ENCODE measurements around the gene CHAMP1. TPM values are rescaled to one million over a fixed set of nuclear protein-coding genes. Genes with fewer than 3 reads are reported as not detected.

Gene CHAMP1
- total RNA-seq, 1 donor from 2014 or later, result 25.0 TPM

GRCh38 chr13:114299604-114300305, 14.5 kb upstream of the CHAMP1 start:
- Mint-ChIP-seq H3K36me3 (ENCODE audit: low read depth) (peaks cover 26% of the 10 kb centered on the region), H3K27ac (ENCODE audit: unreplicated experiment) (no peak overlapping the region), H3K9me3 (ENCODE audit: low read depth) (no peaks in the 10 kb centered on the region), H3K4me3 (ENCODE audit: unreplicated experiment) (no peak overlapping the region), H3K27me3 (ENCODE audit: low read depth) (no peaks in the 10 kb centered on the region), H3K4me1 (ENCODE audit: low read depth) (no peaks in the 10 kb centered on the region)
- no peak for DNase-seq (ENCODE audit: low spot score)
- TF ChIP-seq, protein P1, sequence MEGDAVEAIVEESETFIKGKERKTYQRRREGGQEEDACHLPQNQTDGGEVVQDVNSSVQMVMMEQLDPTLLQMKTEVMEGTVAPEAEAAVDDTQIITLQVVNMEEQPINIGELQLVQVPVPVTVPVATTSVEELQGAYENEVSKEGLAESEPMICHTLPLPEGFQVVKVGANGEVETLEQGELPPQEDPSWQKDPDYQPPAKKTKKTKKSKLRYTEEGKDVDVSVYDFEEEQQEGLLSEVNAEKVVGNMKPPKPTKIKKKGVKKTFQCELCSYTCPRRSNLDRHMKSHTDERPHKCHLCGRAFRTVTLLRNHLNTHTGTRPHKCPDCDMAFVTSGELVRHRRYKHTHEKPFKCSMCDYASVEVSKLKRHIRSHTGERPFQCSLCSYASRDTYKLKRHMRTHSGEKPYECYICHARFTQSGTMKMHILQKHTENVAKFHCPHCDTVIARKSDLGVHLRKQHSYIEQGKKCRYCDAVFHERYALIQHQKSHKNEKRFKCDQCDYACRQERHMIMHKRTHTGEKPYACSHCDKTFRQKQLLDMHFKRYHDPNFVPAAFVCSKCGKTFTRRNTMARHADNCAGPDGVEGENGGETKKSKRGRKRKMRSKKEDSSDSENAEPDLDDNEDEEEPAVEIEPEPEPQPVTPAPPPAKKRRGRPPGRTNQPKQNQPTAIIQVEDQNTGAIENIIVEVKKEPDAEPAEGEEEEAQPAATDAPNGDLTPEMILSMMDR (IDR thresholded peaks at IDR 0.05), result no peak

DNA sequence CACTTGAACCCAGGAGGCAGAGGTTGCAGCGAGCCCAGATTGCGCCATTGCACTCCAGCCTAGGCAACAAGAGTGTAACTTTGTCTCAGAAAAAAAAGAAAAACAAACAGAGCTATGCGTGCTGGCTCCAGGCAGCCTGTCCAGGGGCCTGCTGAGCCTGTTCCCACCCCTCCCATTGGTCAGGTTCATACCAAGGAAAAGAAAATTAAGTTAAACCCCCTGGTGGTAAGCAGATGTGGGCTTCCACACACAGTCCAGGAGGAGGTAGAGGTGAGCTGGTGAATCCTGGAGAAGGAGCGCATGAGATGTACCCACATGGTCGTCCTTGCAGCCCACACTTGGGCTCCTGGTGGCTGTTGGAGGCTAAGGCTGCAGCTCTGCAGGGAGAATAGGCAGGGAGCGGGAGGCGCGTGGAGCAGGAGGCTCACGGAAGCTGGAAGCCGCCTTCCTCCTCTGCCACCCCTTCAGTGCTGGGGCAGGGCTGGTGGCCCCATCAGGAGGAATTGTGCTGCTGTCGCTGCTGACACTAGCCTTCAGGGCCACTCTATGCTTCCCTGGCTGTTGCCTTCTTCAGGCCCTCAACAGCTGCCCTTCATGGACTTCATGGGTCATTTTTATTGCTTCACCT, 10.5 kb upstream of the CHAMP1 start:
- Mint-ChIP-seq H3K36me3 (ENCODE audit: low read depth) (peaks cover 31% of the 10 kb centered on the region), H3K9me3 (ENCODE audit: low read depth) (no peaks in the 10 kb centered on the region), H3K4me3 (ENCODE audit: unreplicated experiment) (no peak overlapping the region), H3K27ac (ENCODE audit: unreplicated experiment) (no peak overlapping the region), H3K27me3 (ENCODE audit: low read depth) (no peaks in the 10 kb centered on the region), H3K4me1 (ENCODE audit: low read depth) (no peaks in the 10 kb centered on the region)
- TF ChIP-seq, protein P1 (IDR thresholded peaks at IDR 0.05), result no peak
- DNase-seq (ENCODE audit: low spot score), result no peak

GRCh38 chr13:114304346-114305034, 9.8 kb upstream of the CHAMP1 start:
- no peak overlapping the region for H3K4me3 Mint-ChIP-seq (ENCODE audit: unreplicated experiment)
- H3K36me3 Mint-ChIP-seq (ENCODE audit: low read depth), result peaks cover 25% of the 10 kb centered on the region
- H3K9me3 Mint-ChIP-seq (ENCODE audit: low read depth), result no peaks in the 10 kb centered on the region
- TF ChIP-seq, protein P1 (IDR thresholded peaks at IDR 0.05), result no peak
- DNase-seq (ENCODE audit: low spot score), result no peak
- no peak overlapping the region for H3K27ac Mint-ChIP-seq (ENCODE audit: unreplicated experiment)
- no peaks in the 10 kb centered on the region for H3K4me1 Mint-ChIP-seq (ENCODE audit: low read depth)
- no peaks in the 10 kb centered on the region for H3K27me3 Mint-ChIP-seq (ENCODE audit: low read depth)

- Mint-ChIP-seq H3K4me1 (ENCODE audit: low read depth) (peaks cover 20% of the 10 kb centered on the region), H3K9me3 (ENCODE audit: low read depth) (no peaks in the 10 kb centered on the region), H3K27ac (ENCODE audit: unreplicated experiment) (no peak overlapping the region), H3K27me3 (ENCODE audit: low read depth) (no peaks in the 10 kb centered on the region), H3K36me3 (ENCODE audit: low read depth) (peaks cover 12% of the 10 kb centered on the region), H3K4me3 (ENCODE audit: unreplicated experiment) (no peak overlapping the region)
- no peak for DNase-seq (ENCODE audit: low spot score)
- TF ChIP-seq, protein P1 (IDR thresholded peaks at IDR 0.05), result no peak
Measured at GRCh38 chr13:114309086-114309485, 5.2 kb upstream of the CHAMP1 start.

DNA sequence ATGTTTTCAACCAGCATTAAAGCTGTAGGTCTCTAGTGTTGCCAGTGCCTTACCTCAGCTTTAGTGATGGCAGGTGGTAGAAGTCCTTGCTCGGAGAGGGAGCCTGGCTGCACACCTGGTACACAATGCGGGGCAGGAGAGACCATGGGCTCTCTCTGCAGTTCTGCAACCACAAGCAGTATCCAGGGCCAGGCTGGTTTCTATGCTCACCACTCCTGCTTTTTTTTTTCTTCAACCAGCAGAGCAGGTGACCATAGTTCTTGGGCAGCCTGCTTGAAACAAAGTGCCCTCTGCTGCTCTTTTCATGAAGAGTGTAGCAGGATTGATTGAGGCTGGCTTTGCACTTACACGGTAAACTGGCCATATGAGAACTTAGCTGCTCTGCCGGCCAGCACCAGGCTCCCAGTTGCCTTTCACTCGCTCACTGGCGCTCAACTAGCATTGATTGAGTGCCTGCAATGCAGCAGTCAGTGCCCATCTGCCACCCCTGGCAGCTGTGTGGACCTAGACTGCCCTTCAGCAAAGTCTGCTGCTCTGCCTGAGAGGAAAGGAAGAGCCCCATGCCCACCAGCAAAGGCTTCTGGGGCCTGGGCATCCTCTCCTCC, 4.4 kb upstream of the CHAMP1 start:
- Mint-ChIP-seq H3K4me1 (ENCODE audit: low read depth) (peaks cover 22% of the 10 kb centered on the region), H3K27ac (ENCODE audit: unreplicated experiment) (no peak overlapping the region), H3K9me3 (ENCODE audit: low read depth) (no peaks in the 10 kb centered on the region), H3K27me3 (ENCODE audit: low read depth) (no peaks in the 10 kb centered on the region), H3K36me3 (ENCODE audit: low read depth) (peaks cover 10% of the 10 kb centered on the region), H3K4me3 (ENCODE audit: unreplicated experiment) (no peak overlapping the region)
- DNase-seq (ENCODE audit: low spot score), result no peak
- TF ChIP-seq, protein P1 (IDR thresholded peaks at IDR 0.05), result no peak
